Measurements from ENCODE around the gene R3HDM2.
"Not testable (repeated sequence)": the region's sequence is repeated elsewhere in the genome, so short reads cannot be mapped to it uniquely, and the experiment has no call there.

GRCh38 chr12:57399718-57400463 lies 31.0 kb downstream of the R3HDM2 start:
- not testable (repeated sequence) for TF ChIP-seq CTCF, POLR2A (IDR thresholded peaks at IDR 0.05)
